ENCODE data around the gene GATA2.

DNA sequence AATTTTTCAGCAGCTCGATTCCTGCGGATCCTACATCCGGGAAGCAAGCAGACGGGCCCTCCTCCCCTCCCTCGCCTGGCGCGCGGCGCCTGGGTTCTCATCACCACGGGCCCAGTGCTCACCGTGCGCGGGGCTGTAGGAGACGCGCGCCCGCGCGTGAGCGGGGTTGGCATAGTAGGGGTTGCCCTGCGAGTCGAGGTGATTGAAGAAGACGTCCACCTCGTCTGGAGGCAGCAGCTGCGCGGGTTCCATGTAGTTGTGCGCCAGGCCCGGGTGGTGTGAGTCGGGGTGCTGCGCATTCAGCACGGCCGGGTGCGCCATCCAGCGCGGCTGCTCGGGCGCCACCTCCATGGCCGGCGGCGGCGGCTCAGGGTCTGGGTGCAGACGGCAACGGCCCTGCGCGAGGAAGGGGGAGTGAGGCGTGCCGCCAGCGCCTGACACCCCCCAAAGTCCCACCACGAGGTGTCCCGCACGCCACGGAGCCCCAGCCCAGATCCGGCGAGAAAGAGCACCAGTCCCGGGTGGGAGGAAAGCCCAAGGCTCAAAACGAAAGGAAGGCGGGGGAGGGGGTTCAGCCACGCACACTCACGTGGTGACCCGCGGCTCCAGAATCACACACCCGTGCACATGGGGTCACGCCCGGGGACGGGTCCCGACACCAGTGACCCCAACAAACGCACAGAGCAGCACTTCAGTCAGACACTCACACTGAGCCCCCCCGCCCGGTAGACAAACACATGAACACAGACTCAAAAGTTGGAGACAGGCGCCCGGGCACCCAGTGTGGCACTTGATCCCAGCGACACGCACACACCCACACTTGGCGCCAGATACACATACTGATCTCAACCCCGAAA, 6.1 kb downstream of the GATA2 start:
- TF ChIP-seq GATA2 (IDR thresholded peaks at IDR 0.05; ENCODE audit: low read depth, low read length) (no peak), GATA3 (IDR thresholded peaks at IDR 0.05; ENCODE audit: low read depth, low read length) (no peak)
